ENCODE measurements around the gene GANAB.
"Not testable (repeated sequence)": the region's sequence is repeated elsewhere in the genome, so short reads cannot be mapped to it uniquely, and the experiment has no call there.

GANAB gene

GRCh38 chr11:62621027-62621566 is 25.3 kb downstream of the GANAB start:
- TF ChIP-seq CTCF (IDR thresholded peaks at IDR 0.05; ENCODE audit: low read depth, low read length, missing control alignments), result no peak
- peak overlapping the region; percentile 90 for H3K4me3 ChIP-seq (ENCODE audit: low read depth, low read length)
- no peak for DNase-seq (ENCODE audit: low read depth)

GRCh38 chr11:62616957-62617356 is 29.5 kb downstream of the GANAB start:
- not testable (repeated sequence) for H3K4me3 ChIP-seq (ENCODE audit: low read depth, low read length); DNase-seq (ENCODE audit: low read depth)

DNA sequence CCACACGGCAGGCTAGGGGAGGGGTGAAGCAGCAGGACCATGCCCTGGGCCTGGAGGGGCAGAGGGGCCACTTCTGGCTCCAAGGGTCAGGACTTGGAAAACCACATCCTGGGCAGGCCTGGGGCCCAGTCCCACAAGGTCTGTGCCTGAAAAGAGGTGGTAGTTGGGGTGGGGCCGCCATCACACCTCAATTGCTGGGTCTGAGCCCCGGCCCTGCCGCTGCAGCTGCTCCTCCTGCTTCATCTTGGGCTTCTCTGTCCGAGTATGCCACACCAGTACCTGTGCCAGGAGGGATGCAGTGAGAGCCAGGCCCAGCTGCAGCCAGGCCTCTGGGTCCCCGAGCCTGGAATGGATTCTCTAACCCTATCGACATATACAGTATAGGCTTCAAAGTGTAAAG is 30.9 kb downstream of the GANAB start:
- H3K4me3 ChIP-seq (ENCODE audit: low read depth, low read length), result no peak overlapping the region
- TF ChIP-seq CTCF (IDR thresholded peaks at IDR 0.05; ENCODE audit: low read depth, low read length, missing control alignments), result no peak
- no peak for DNase-seq (ENCODE audit: low read depth)

GRCh38 chr11:62614275-62614674 is 32.1 kb downstream of the GANAB start:
- no peak for DNase-seq (ENCODE audit: low read depth)
- TF ChIP-seq CTCF (IDR thresholded peaks at IDR 0.05; ENCODE audit: low read depth, low read length, missing control alignments), result no peak
- H3K4me3 ChIP-seq (ENCODE audit: low read depth, low read length), result no peak overlapping the region

- TF ChIP-seq CTCF (IDR thresholded peaks at IDR 0.05; ENCODE audit: low read depth, low read length, missing control alignments), result no peak
- no peak overlapping the region for H3K4me3 ChIP-seq (ENCODE audit: low read depth, low read length)
- DNase-seq (ENCODE audit: low read depth), result no peak
Measured at GRCh38 chr11:62613291-62613778, 33.1 kb downstream of the GANAB start.

- TF ChIP-seq CTCF (IDR thresholded peaks at IDR 0.05; ENCODE audit: low read depth, low read length, missing control alignments), result peak; percentile 87
- DNase-seq (ENCODE audit: low read depth), result no peak
- H3K4me3 ChIP-seq (ENCODE audit: low read depth, low read length), result peak within 1 kb of the TSS; percentile 78
Measured at GRCh38 chr11:62612366-62613290, 33.8 kb downstream of the GANAB start, which contains the start of the genes EML3 and ROM1. Gene EML3 (minus strand): TSS chr11:62612775. CDS start chr11:62612457, 318 bp downstream. Gene ROM1 (plus strand): TSS chr11:62613257. CDS start chr11:62613282, 25 bp downstream.

GRCh38 chr11:62611705-62612365 is 34.6 kb downstream of the GANAB start:
- peak overlapping the region; percentile 78 for H3K4me3 ChIP-seq (ENCODE audit: low read depth, low read length)
- DNase-seq (ENCODE audit: low read depth), result no peak
- TF ChIP-seq CTCF (IDR thresholded peaks at IDR 0.05; ENCODE audit: low read depth, low read length, missing control alignments), result no peak

Measured in GM12864 (cell line).